IPS DF 6.9 (cell line): ENCODE data around the gene KCNJ18.
"Not testable (repeated sequence)": the region's sequence is repeated elsewhere in the genome, so short reads cannot be mapped to it uniquely, and the experiment has no call there.

Experiments
- DNase-seq: peaks from one replicate; pipeline ENCODE4 v3.0.0-alpha.2; 2013; ENCODE audit warnings: low read depth, low spot score
- H3K27ac ChIP-seq: one replicate; pipeline ENCODE4 v1.5.1; 2013; ENCODE audit warnings: low read length, control low read depth
- H3K27me3 ChIP-seq: 2 replicates; pipeline ENCODE4 v1.6.1; 2013; ENCODE audit warnings: mild to moderate bottlenecking, low read length; ENCODE audit not compliant: control insufficient read depth, insufficient read depth
- H3K36me3 ChIP-seq: 2 replicates; pipeline ENCODE4 v1.6.1; 2013; ENCODE audit warnings: low read length; ENCODE audit not compliant: control insufficient read depth, insufficient read depth
- H3K4me1 ChIP-seq: 2 replicates; pipeline ENCODE4 v1.6.1; 2013; ENCODE audit warnings: low read length; ENCODE audit not compliant: control insufficient read depth, insufficient read depth
- H3K4me3 ChIP-seq: 2 replicates; pipeline ENCODE4 v1.5.1; 2013; ENCODE audit warnings: mild to moderate bottlenecking, low read length
- H3K9me3 ChIP-seq: 2 replicates; pipeline ENCODE4 v1.6.1; 2013; ENCODE audit warnings: low read length, inconsistent platforms; ENCODE audit not compliant: control insufficient read depth, insufficient read depth
- WGBS: extraction: QIAGEN DNeasy Blood & Tissue Kit; methylation state at CpG from one replicate; pipeline ENCODE4 v1.1.7; 2013; ENCODE audit warnings: mixed read lengths, missing lambda C conversion rate; ENCODE audit not compliant: insufficient read length, insufficient coverage; 5-methylcytosine and 5-hydroxymethylcytosine counted together

Gene KCNJ18

GRCh38 chr17:21679256-21680146 is 12.8 kb upstream of the KCNJ18 start:
- no CpG with 5 or more reads among the region's 62 CpGs for WGBS
- no peak overlapping the region for H3K4me3 ChIP-seq
- H3K27ac ChIP-seq, result no peak overlapping the region
- H3K36me3 ChIP-seq, result no peaks in the 10 kb centered on the region
- H3K27me3 ChIP-seq, result no peaks in the 10 kb centered on the region
- DNase-seq, result no peak
- H3K4me1 ChIP-seq, result no peaks in the 10 kb centered on the region
- H3K9me3 ChIP-seq, result peaks cover 13% of the 10 kb centered on the region

GRCh38 chr17:21680366-21680765 is 12.0 kb upstream of the KCNJ18 start:
- H3K36me3 ChIP-seq, result no peaks in the 10 kb centered on the region
- no peaks in the 10 kb centered on the region for H3K4me1 ChIP-seq
- no peak overlapping the region for H3K4me3 ChIP-seq
- no peaks in the 10 kb centered on the region for H3K27me3 ChIP-seq
- DNase-seq, result no peak
- H3K27ac ChIP-seq, result no peak overlapping the region
- WGBS, result no CpG with 5 or more reads among the region's 19 CpGs
- H3K9me3 ChIP-seq, result peaks cover 14% of the 10 kb centered on the region

GRCh38 chr17:21680850-21681351 is 11.4 kb upstream of the KCNJ18 start:
- H3K27ac ChIP-seq, H3K4me3 ChIP-seq, H3K36me3 ChIP-seq, DNase-seq, H3K4me1 ChIP-seq, H3K27me3 ChIP-seq: not testable (repeated sequence)
- no CpG with 5 or more reads among the region's 42 CpGs for WGBS
- peaks cover 12% of the 10 kb centered on the region for H3K9me3 ChIP-seq

- peaks cover 13% of the 10 kb centered on the region for H3K9me3 ChIP-seq
- H3K27me3 ChIP-seq, H3K27ac ChIP-seq, DNase-seq, H3K4me1 ChIP-seq, H3K4me3 ChIP-seq, H3K36me3 ChIP-seq: not testable (repeated sequence)
- WGBS, result no CpG with 5 or more reads among the region's 20 CpGs
Observed at GRCh38 chr17:21681576-21681975, 10.7 kb upstream of the KCNJ18 start.

- not testable (repeated sequence) for H3K4me1 ChIP-seq, H3K4me3 ChIP-seq, DNase-seq, H3K27me3 ChIP-seq, H3K36me3 ChIP-seq, H3K27ac ChIP-seq
- no CpG with 5 or more reads among the region's 36 CpGs for WGBS
- peaks cover 13% of the 10 kb centered on the region for H3K9me3 ChIP-seq
Observed at GRCh38 chr17:21682130-21682529, 10.2 kb upstream of the KCNJ18 start.

- no CpG with 5 or more reads among the region's 46 CpGs for WGBS
- not testable (repeated sequence) for H3K27me3 ChIP-seq, H3K4me1 ChIP-seq, H3K36me3 ChIP-seq, H3K27ac ChIP-seq, H3K4me3 ChIP-seq, DNase-seq
- H3K9me3 ChIP-seq, result peaks cover 13% of the 10 kb centered on the region
Observed at GRCh38 chr17:21683142-21683712, 9.1 kb upstream of the KCNJ18 start.

DNA sequence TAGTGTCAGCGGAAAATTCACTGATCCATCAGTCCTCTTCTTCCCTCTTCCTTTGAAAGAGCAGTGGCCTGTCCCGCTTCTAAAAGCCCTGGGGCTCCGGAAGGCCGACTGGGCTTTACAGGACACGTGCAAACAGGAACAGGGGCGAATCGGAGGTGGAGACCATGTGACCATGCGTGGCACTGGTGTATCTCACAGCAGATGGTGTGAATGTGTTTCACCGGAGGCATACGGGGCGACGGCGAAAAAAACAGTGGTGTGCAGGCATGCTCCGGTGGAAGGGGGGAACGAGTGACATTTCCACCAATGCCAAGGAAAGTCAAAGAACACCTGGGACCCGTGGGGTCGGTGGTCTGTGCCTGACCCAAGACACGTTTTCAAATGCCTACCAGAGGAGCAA is 8.4 kb upstream of the KCNJ18 start:
- not testable (repeated sequence) for H3K4me1 ChIP-seq, H3K27me3 ChIP-seq, H3K27ac ChIP-seq, H3K4me3 ChIP-seq, H3K36me3 ChIP-seq, DNase-seq
- H3K9me3 ChIP-seq, result peaks cover 15% of the 10 kb centered on the region
- no CpG with 5 or more reads among the region's 18 CpGs for WGBS

- not testable (repeated sequence) for DNase-seq, H3K4me1 ChIP-seq, H3K36me3 ChIP-seq, H3K4me3 ChIP-seq, H3K27me3 ChIP-seq, H3K27ac ChIP-seq
- peaks cover 15% of the 10 kb centered on the region for H3K9me3 ChIP-seq
- no CpG with 5 or more reads among the region's 33 CpGs for WGBS
Observed at GRCh38 chr17:21684384-21684783, 7.9 kb upstream of the KCNJ18 start.

DNA sequence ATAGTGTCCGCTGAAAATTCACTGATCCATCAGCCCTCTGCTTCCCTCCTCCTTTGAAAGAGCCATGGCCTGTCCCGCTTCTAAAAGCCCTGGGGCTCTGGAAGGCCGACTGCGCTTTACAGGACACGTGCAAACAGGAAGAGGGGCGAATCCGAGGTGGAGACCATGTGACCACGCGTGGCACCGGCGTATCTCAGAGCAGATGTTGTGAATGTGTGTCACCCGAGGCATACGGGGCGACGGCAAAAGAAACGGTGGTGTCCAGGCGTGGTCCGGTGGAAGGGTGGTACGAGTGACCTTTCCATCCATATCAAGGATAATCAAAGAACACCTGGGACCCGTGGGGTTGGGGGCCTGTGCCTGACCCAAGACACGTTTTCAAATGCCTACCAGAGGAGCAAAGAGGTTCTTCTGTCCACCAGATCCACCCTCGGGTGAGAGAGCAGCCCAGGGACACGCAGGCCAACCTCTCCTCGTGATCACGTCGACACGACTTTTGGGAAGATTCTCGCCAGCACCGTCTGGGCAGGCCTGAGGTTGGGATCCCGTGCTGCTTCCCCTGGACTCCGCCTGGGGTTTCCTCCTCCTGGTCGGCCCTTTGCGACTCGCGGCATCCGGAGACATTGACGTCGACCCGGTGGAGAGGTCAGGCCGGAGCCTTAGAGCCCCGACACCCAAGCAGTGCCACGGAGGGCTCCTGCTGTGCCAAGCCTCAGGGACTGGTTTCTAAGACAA is 7.1 kb upstream of the KCNJ18 start:
- H3K9me3 ChIP-seq, result peaks cover 12% of the 10 kb centered on the region
- no CpG with 5 or more reads among the region's 42 CpGs for WGBS
- not testable (repeated sequence) for DNase-seq, H3K4me3 ChIP-seq, H3K27me3 ChIP-seq, H3K36me3 ChIP-seq, H3K4me1 ChIP-seq, H3K27ac ChIP-seq

GRCh38 chr17:21686165-21687015 is 5.9 kb upstream of the KCNJ18 start:
- no peaks in the 10 kb centered on the region for H3K27me3 ChIP-seq
- peaks cover 13% of the 10 kb centered on the region for H3K9me3 ChIP-seq
- H3K36me3 ChIP-seq, result no peaks in the 10 kb centered on the region
- WGBS, result no CpG with 5 or more reads among the region's 23 CpGs
- no peaks in the 10 kb centered on the region for H3K4me1 ChIP-seq
- DNase-seq, result no peak
- H3K4me3 ChIP-seq, result no peak overlapping the region
- no peak overlapping the region for H3K27ac ChIP-seq
